ENCODE results near the gene GALNT11. TPM values are rescaled to one million over a fixed set of nuclear protein-coding genes. Genes with fewer than 3 reads are reported as not detected.
"Not testable (repeated sequence)": the region's sequence is repeated elsewhere in the genome, so short reads cannot be mapped to it uniquely, and the experiment has no call there.

GALNT11 gene
- total RNA-seq, 2 experiments from 2014 or later = 15.6 to 19.8 TPM

- H3K36me3 Mint-ChIP-seq (ENCODE audit: low read depth) = peaks cover 32% of the 10 kb centered on the region
- H3K9me3 Mint-ChIP-seq = peaks cover 11% of the 10 kb centered on the region
- H3K27me3 Mint-ChIP-seq (ENCODE audit: low read depth); H3K4me3 Mint-ChIP-seq; H3K27ac Mint-ChIP-seq; CTCF ChIA-PET; DNase-seq; intact Hi-C loops (cut with micrococcal nuclease): not testable (repeated sequence)
- peaks cover 19% of the 10 kb centered on the region for H3K4me1 Mint-ChIP-seq (ENCODE audit: low read depth)
These were observed 37.7 kb downstream of the GALNT11 start for GRCh38 chr7:152063192-152063591.

- H3K27ac Mint-ChIP-seq; intact Hi-C loops (cut with micrococcal nuclease); H3K27me3 Mint-ChIP-seq (ENCODE audit: low read depth); H3K4me3 Mint-ChIP-seq; CTCF ChIA-PET; DNase-seq: not testable (repeated sequence)
- Mint-ChIP-seq H3K4me1 (ENCODE audit: low read depth) (peaks cover 20% of the 10 kb centered on the region), H3K9me3 (peaks cover 11% of the 10 kb centered on the region), H3K36me3 (ENCODE audit: low read depth) (peaks cover 28% of the 10 kb centered on the region)
These were observed 38.3 kb downstream of the GALNT11 start for GRCh38 chr7:152063821-152064220.

- H3K4me3 Mint-ChIP-seq; intact Hi-C loops (cut with micrococcal nuclease); CTCF ChIA-PET; DNase-seq; H3K27ac Mint-ChIP-seq; H3K27me3 Mint-ChIP-seq (ENCODE audit: low read depth): not testable (repeated sequence)
- Mint-ChIP-seq H3K36me3 (ENCODE audit: low read depth) (peaks cover 31% of the 10 kb centered on the region), H3K9me3 (peaks cover 16% of the 10 kb centered on the region), H3K4me1 (ENCODE audit: low read depth) (peaks cover 20% of the 10 kb centered on the region)
These were observed 40.4 kb downstream of the GALNT11 start for GRCh38 chr7:152065800-152066344.

GRCh38 chr7:152072421-152072820 is 46.9 kb downstream of the GALNT11 start:
- DNase-seq = no peak
- H3K4me1 Mint-ChIP-seq (ENCODE audit: low read depth) = peaks cover 13% of the 10 kb centered on the region

GRCh38 chr7:152073352-152073751 is 47.9 kb downstream of the GALNT11 start:
- H3K36me3 Mint-ChIP-seq (ENCODE audit: low read depth) = peaks cover 9% of the 10 kb centered on the region
- H3K27ac Mint-ChIP-seq = no peak overlapping the region
- CTCF ChIA-PET = no interaction called here
- peaks cover 15% of the 10 kb centered on the region for H3K4me1 Mint-ChIP-seq (ENCODE audit: low read depth)
- no peak for DNase-seq
- no peak overlapping the region for H3K4me3 Mint-ChIP-seq
- peaks cover 5% of the 10 kb centered on the region for H3K9me3 Mint-ChIP-seq
- H3K27me3 Mint-ChIP-seq (ENCODE audit: low read depth) = no peaks in the 10 kb centered on the region
- intact Hi-C loops (cut with micrococcal nuclease) = no loop called here

More at GRCh38 chr7:152072421-152072820, 46.9 kb downstream of the GALNT11 start:
- intact Hi-C loops (cut with micrococcal nuclease) = no loop called here
- Mint-ChIP-seq H3K36me3 (ENCODE audit: low read depth) (peaks cover 10% of the 10 kb centered on the region), H3K27ac (no peak overlapping the region), H3K4me3 (no peak overlapping the region), H3K27me3 (ENCODE audit: low read depth) (no peaks in the 10 kb centered on the region), H3K9me3 (peaks cover 5% of the 10 kb centered on the region)
- CTCF ChIA-PET = no interaction called here

GRCh38 chr7:152074673-152075072 is 49.2 kb downstream of the GALNT11 start:
- peaks cover 9% of the 10 kb centered on the region for H3K36me3 Mint-ChIP-seq (ENCODE audit: low read depth)
- no peak overlapping the region for H3K27ac Mint-ChIP-seq
- intact Hi-C loops (cut with micrococcal nuclease) = no loop called here
- H3K27me3 Mint-ChIP-seq (ENCODE audit: low read depth) = no peaks in the 10 kb centered on the region
- H3K4me1 Mint-ChIP-seq (ENCODE audit: low read depth) = peaks cover 24% of the 10 kb centered on the region
- no peak for DNase-seq
- peaks cover 5% of the 10 kb centered on the region for H3K9me3 Mint-ChIP-seq
- CTCF ChIA-PET = no interaction called here
- no peak overlapping the region for H3K4me3 Mint-ChIP-seq

- H3K4me1 Mint-ChIP-seq (ENCODE audit: low read depth) = peaks cover 26% of the 10 kb centered on the region
- not testable (repeated sequence) for H3K9me3 Mint-ChIP-seq, H3K27ac Mint-ChIP-seq
These were observed 49.9 kb downstream of the GALNT11 start for GRCh38 chr7:152075379-152075778.

GRCh38 chr7:152076324-152076821 is 50.9 kb downstream of the GALNT11 start:
- intact Hi-C loops (cut with micrococcal nuclease) = loop anchor here (1.0 to 2.0 kb wide), 2 partner anchors 51 to 70 kb away; partner anchors contain the start of gene GALNT11
- H3K27me3 Mint-ChIP-seq (ENCODE audit: low read depth) = no peaks in the 10 kb centered on the region
- H3K4me1 Mint-ChIP-seq (ENCODE audit: low read depth) = peaks cover 26% of the 10 kb centered on the region
- H3K9me3 Mint-ChIP-seq = no peaks in the 10 kb centered on the region
- CTCF ChIA-PET = interaction anchor here (0.5 to 1.7 kb wide), 9 partner anchors 15 to 719 kb away, joined by 3 to 4 read pairs (median 3); no protein-coding TSS in a partner anchor
- H3K4me3 Mint-ChIP-seq = no peak overlapping the region
- no peaks in the 10 kb centered on the region for H3K36me3 Mint-ChIP-seq (ENCODE audit: low read depth)
- DNase-seq = peak; percentile 48
- no peak overlapping the region for H3K27ac Mint-ChIP-seq

More at GRCh38 chr7:152075379-152075778, 49.9 kb downstream of the GALNT11 start:
- DNase-seq; H3K4me3 Mint-ChIP-seq; CTCF ChIA-PET; intact Hi-C loops (cut with micrococcal nuclease); H3K27me3 Mint-ChIP-seq (ENCODE audit: low read depth); H3K36me3 Mint-ChIP-seq (ENCODE audit: low read depth): not testable (repeated sequence)

GRCh38 chr7:152076940-152077933 is 51.8 kb downstream of the GALNT11 start:
- Mint-ChIP-seq H3K4me3 (no peak overlapping the region), H3K27me3 (ENCODE audit: low read depth) (no peaks in the 10 kb centered on the region), H3K4me1 (ENCODE audit: low read depth) (peaks cover 25% of the 10 kb centered on the region), H3K9me3 (no peaks in the 10 kb centered on the region), H3K27ac (no peak overlapping the region), H3K36me3 (ENCODE audit: low read depth) (no peaks in the 10 kb centered on the region)
- CTCF ChIA-PET = interaction anchor here (0.6 to 1.7 kb wide), 8 partner anchors 14 to 629 kb away, joined by 3 to 4 read pairs (median 3); no protein-coding TSS in a partner anchor
- intact Hi-C loops (cut with micrococcal nuclease) = loop anchor here (1.0 to 2.0 kb wide), 2 partner anchors 52 to 70 kb away; partner anchors contain the start of gene GALNT11
- DNase-seq = no peak

- H3K27me3 Mint-ChIP-seq (ENCODE audit: low read depth) = no peaks in the 10 kb centered on the region
- CTCF ChIA-PET = interaction anchor here (0.5 kb wide), 1 partner anchor 160 kb away, joined by 3 read pairs; no protein-coding TSS in a partner anchor
- no peak for DNase-seq
- no peaks in the 10 kb centered on the region for H3K9me3 Mint-ChIP-seq
- intact Hi-C loops (cut with micrococcal nuclease) = no loop called here
- H3K4me1 Mint-ChIP-seq (ENCODE audit: low read depth) = peaks cover 24% of the 10 kb centered on the region
- no peak overlapping the region for H3K27ac Mint-ChIP-seq
- no peaks in the 10 kb centered on the region for H3K36me3 Mint-ChIP-seq (ENCODE audit: low read depth)
- no peak overlapping the region for H3K4me3 Mint-ChIP-seq
These were observed 52.6 kb downstream of the GALNT11 start for GRCh38 chr7:152078025-152078424.

GRCh38 chr7:152078786-152079185 is 53.3 kb downstream of the GALNT11 start:
- CTCF ChIA-PET = interaction anchor here (0.5 kb wide), 1 partner anchor 160 kb away, joined by 3 read pairs; no protein-coding TSS in a partner anchor
- H3K36me3 Mint-ChIP-seq (ENCODE audit: low read depth) = peaks cover 1% of the 10 kb centered on the region
- H3K4me3 Mint-ChIP-seq = no peak overlapping the region
- H3K9me3 Mint-ChIP-seq = no peaks in the 10 kb centered on the region
- H3K4me1 Mint-ChIP-seq (ENCODE audit: low read depth) = peaks cover 24% of the 10 kb centered on the region
- H3K27ac Mint-ChIP-seq = no peak overlapping the region
- DNase-seq = no peak
- intact Hi-C loops (cut with micrococcal nuclease) = no loop called here
- H3K27me3 Mint-ChIP-seq (ENCODE audit: low read depth) = no peaks in the 10 kb centered on the region

GRCh38 chr7:152081088-152081487 is 55.6 kb downstream of the GALNT11 start:
- Mint-ChIP-seq H3K27ac (no peak overlapping the region), H3K4me1 (ENCODE audit: low read depth) (peaks cover 24% of the 10 kb centered on the region), H3K27me3 (ENCODE audit: low read depth) (no peaks in the 10 kb centered on the region), H3K4me3 (no peak overlapping the region), H3K36me3 (ENCODE audit: low read depth) (peaks cover 7% of the 10 kb centered on the region), H3K9me3 (no peaks in the 10 kb centered on the region)
- no peak for DNase-seq
- CTCF ChIA-PET = no interaction called here
- intact Hi-C loops (cut with micrococcal nuclease) = no loop called here
